Parathyroid adenoma (tissue), 2 donors: ENCODE measurements around the gene DICER1.

Experiments used
- H2AFZ ChIP-seq: fragments of 300-600 bp; sonication (generic); one replicate; pipeline ENCODE4 v1.7.0; 2017; ENCODE audit warnings: antibody characterized with exemption, mild to moderate bottlenecking
- H3K27ac ChIP-seq: fragments of 300-600 bp; sonication (generic); one replicate; pipeline ENCODE4 v1.7.0; 2017
- H3K27me3 ChIP-seq: fragments of 300-600 bp; sonication (generic); one replicate; pipeline ENCODE4 v1.7.0; 2017; ENCODE audit warnings: low read length; ENCODE audit not compliant: control insufficient read depth, insufficient read depth
- H3K36me3 ChIP-seq: fragments of 300-600 bp; sonication (generic); one replicate; pipeline ENCODE4 v1.7.0; 2017; ENCODE audit warnings: low read length; ENCODE audit not compliant: control insufficient read depth, insufficient read depth
- H3K4me1 ChIP-seq: fragments of 300-600 bp; sonication (generic); one replicate; pipeline ENCODE4 v1.7.0; 2017; ENCODE audit warnings: control low read depth
- H3K4me2 ChIP-seq: fragments of 300-600 bp; sonication (generic); one replicate; pipeline ENCODE4 v1.7.0; 2017; ENCODE audit warnings: low read length
- H3K4me3 ChIP-seq: fragments of 300-600 bp; sonication (generic); one replicate; pipeline ENCODE4 v1.7.0; 2017; ENCODE audit warnings: low read depth, low read length
- H3K79me2 ChIP-seq: fragments of 300-600 bp; sonication (generic); one replicate; pipeline ENCODE4 v1.7.0; 2017; ENCODE audit warnings: control low read depth
- H3K9ac ChIP-seq: fragments of 300-600 bp; sonication (generic); one replicate; pipeline ENCODE4 v1.7.0; 2017; ENCODE audit warnings: mild to moderate bottlenecking
- H3K9me3 ChIP-seq: fragments of 300-600 bp; sonication (generic); one replicate; pipeline ENCODE4 v1.7.0; 2017; ENCODE audit warnings: low read length; ENCODE audit not compliant: control insufficient read depth
- TF ChIP-seq, protein P1 (sequence below): fragments of 300-600 bp; sonication (generic); IDR thresholded peaks from one replicate; pipeline ENCODE4 v1.7.0; 2017; ENCODE audit warnings: antibody characterized with exemption, mild to moderate bottlenecking
- donor health status: primary hyperparathyroidism.

DICER1 gene

DNA sequence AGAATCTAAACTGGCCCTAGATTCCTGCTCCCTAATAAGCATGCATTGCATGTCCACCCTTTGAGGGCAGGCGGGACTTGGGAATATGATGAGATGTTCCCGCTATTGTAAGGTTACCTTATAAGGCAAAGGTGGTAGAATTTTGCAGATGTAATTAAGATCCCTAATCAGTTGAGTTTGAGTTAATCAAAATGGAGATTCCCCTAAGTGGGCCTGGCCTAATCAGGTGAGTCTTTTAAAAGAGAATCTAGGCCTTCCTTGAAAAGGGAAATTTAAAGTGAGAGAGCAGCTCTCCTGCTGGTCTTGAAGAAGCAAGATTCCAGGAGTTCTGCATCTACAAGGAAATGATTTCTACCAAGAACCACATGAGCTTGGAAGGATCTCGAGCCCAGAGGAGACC lies 83.4 kb downstream of the DICER1 start:
- no peaks in the 10 kb centered on the region for H3K9me3 ChIP-seq
- H3K27ac ChIP-seq = no peak overlapping the region
- no peaks in the 10 kb centered on the region for H3K27me3 ChIP-seq
- H3K79me2 ChIP-seq = no peaks in the 10 kb centered on the region
- H2AFZ ChIP-seq = no peak overlapping the region
- no peaks in the 10 kb centered on the region for H3K4me1 ChIP-seq
- H3K9ac ChIP-seq = no peak overlapping the region
- TF ChIP-seq, protein P1, sequence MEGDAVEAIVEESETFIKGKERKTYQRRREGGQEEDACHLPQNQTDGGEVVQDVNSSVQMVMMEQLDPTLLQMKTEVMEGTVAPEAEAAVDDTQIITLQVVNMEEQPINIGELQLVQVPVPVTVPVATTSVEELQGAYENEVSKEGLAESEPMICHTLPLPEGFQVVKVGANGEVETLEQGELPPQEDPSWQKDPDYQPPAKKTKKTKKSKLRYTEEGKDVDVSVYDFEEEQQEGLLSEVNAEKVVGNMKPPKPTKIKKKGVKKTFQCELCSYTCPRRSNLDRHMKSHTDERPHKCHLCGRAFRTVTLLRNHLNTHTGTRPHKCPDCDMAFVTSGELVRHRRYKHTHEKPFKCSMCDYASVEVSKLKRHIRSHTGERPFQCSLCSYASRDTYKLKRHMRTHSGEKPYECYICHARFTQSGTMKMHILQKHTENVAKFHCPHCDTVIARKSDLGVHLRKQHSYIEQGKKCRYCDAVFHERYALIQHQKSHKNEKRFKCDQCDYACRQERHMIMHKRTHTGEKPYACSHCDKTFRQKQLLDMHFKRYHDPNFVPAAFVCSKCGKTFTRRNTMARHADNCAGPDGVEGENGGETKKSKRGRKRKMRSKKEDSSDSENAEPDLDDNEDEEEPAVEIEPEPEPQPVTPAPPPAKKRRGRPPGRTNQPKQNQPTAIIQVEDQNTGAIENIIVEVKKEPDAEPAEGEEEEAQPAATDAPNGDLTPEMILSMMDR = no peak
- H3K36me3 ChIP-seq = no peaks in the 10 kb centered on the region
- no peak overlapping the region for H3K4me2 ChIP-seq
- no peak overlapping the region for H3K4me3 ChIP-seq

DNA sequence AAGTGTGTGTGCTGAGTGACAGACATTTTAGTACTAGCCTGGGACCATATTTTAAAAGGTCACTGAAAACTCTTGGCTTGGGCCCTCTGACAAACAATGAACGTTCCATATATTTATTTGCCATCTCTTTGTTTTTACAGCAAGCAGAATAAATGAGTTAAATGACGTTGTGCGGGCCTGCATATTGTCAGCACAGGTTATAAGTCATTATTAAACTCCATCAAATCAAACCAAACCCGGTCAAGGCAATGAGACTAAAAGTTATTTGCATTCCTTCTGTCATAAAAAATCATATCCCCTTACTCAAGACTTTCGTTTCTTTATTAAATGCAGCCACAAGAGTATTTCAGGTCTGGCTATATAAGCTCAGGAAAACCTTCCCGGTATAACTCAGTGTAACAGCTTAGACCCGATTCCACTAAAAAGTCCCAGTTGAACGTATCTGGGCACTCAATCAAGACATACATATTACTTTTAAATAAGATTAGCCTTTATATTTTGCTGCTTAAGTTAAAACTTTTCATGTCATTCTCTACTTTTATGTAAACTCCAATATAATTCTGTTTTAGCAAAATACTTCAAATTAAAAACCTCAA lies 84.9 kb downstream of the DICER1 start:
- Histone ChIP-seq H2AFZ (no peak overlapping the region), H3K9ac (no peak overlapping the region), H3K27ac (no peak overlapping the region), H3K4me2 (no peak overlapping the region), H3K27me3 (no peaks in the 10 kb centered on the region), H3K36me3 (no peaks in the 10 kb centered on the region), H3K9me3 (no peaks in the 10 kb centered on the region), H3K79me2 (no peaks in the 10 kb centered on the region), H3K4me3 (no peak overlapping the region), H3K4me1 (no peaks in the 10 kb centered on the region)
- TF ChIP-seq, protein P1 = no peak

DNA sequence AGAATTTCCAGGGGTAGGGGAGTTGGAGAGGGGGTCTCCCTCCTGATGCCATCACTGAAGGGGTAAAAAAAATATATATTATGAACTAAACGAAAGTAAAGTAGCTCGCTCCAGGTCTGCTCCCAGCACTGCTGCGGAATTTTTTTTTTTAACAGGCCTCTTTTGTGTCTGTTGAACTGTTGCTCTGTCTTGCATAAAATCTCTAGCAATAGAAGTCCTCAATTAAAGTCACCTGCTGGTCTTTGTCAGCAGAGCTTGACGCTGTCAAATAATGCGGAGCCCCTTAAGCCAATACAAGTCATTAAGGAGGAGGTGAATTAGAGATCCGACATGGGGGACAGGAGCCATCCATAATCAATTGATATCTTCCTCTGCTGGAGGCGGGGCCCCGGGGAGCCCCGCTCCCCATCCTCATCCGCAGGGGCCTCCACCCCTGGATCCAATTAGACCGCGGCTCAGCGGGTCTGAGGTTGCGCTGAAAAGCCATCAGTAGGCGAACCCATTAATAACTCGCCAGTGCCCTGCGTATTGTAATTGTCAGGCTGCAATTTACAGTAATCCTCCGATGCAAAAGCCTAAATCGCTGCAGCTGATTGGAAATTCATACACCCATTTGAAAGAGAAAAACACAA lies 85.6 kb downstream of the DICER1 start:
- TF ChIP-seq, protein P1 = no peak
- Histone ChIP-seq H3K9me3 (no peaks in the 10 kb centered on the region), H3K4me1 (no peaks in the 10 kb centered on the region), H3K36me3 (no peaks in the 10 kb centered on the region), H2AFZ (no peak overlapping the region), H3K79me2 (no peaks in the 10 kb centered on the region), H3K4me2 (no peak overlapping the region), H3K9ac (no peak overlapping the region), H3K27ac (no peak overlapping the region), H3K4me3 (no peak overlapping the region), H3K27me3 (no peaks in the 10 kb centered on the region)

DNA sequence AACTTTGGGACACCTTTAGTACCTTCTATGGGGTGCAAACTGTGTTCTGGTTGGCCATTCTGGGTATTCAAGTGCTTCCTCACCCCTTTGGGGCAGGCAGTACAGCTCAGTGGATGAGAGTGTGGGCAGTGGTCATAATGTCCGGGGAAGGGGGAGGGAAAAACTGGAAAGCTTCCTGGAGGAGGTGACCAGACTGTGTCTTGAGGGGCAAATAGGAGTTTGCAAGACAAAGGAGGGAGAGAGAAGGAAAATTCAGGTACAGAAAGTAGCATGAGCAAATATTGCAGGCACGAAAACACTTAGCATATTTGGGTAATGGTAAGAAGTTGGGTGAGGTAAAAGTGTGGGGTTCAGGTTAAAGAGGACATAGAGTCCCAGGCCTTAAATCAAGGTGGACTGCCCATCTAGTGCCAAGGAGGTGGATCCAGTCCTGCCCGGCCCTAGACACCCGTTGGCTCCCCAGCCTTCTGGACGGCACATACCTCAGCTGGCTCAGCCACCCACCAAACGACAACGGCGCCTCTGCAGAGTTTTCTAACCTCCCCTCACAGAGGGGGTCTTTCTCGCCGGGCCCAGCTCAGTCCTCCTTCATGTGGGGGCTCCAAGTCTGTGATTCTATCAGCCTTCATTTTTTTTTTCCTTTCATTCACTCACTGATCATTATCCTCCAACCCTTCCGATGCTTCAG lies 86.4 kb downstream of the DICER1 start:
- no peaks in the 10 kb centered on the region for H3K79me2 ChIP-seq
- no peak overlapping the region for H3K4me2 ChIP-seq
- no peak overlapping the region for H2AFZ ChIP-seq
- no peaks in the 10 kb centered on the region for H3K4me1 ChIP-seq
- H3K36me3 ChIP-seq = no peaks in the 10 kb centered on the region
- no peak overlapping the region for H3K27ac ChIP-seq
- no peaks in the 10 kb centered on the region for H3K9me3 ChIP-seq
- TF ChIP-seq, protein P1 = no peak
- H3K27me3 ChIP-seq = no peaks in the 10 kb centered on the region
- H3K4me3 ChIP-seq = no peak overlapping the region
- H3K9ac ChIP-seq = no peak overlapping the region
